Ovary (tissue), 9 donors: Measurements from ENCODE around the gene WIPI1. TPM values are rescaled to one million over a fixed set of nuclear protein-coding genes. Genes with fewer than 3 reads are reported as not detected.

ENCODE experiments used
- DNase-seq, 5 donors: peaks; one replicate each; pipeline ENCODE4 v3.0.0-alpha.2; 2019 to 2020
- H3K27ac ChIP-seq, 2 donors: fragments of 200-600 bp; one replicate each; pipeline versions ENCODE4 v1.5.1 to v1.8.0; 2019 to 2022
- H3K27me3 ChIP-seq: fragments of 200-600 bp; one replicate; pipeline ENCODE4 v1.8.0; 2022
- H3K36me3 ChIP-seq: fragments of 200-600 bp; sonication (generic); one replicate; pipeline ENCODE4 v1.5.1; 2019
- H3K4me1 ChIP-seq: one replicate; pipeline ENCODE4 v1.8.1; 2013; ENCODE audit warnings: mild to moderate bottlenecking, moderate library complexity; ENCODE audit not compliant: insufficient read depth
- H3K4me3 ChIP-seq: fragments of 200-600 bp; sonication (generic); one replicate; pipeline ENCODE4 v1.5.1; 2017
- H3K9me3 ChIP-seq, 2 donors: fragments of 200-600 bp in 1 of 2; sonication (generic) in 1 of 2; one replicate each; pipeline versions ENCODE4 v1.5.1 to v1.8.1; 2013 to 2019; ENCODE audit warnings: mild to moderate bottlenecking in 1 of 2, moderate library complexity in 1 of 2
- CTCF ChIP-seq, 3 donors: fragments of 450-650 bp in 2 of 3; fragments of 200-600 bp in 1 of 3; IDR thresholded peaks; one replicate each; pipeline versions ENCODE4 v1.5.1 to v1.8.0; 2016 to 2022; ENCODE audit warnings: antibody characterized with exemption in 3 of 3, mild to moderate bottlenecking in 1 of 3
- EP300 ChIP-seq: sonication (generic); formaldehyde crosslinking; IDR thresholded peaks from one replicate; pipeline ENCODE4 v1.6.1; 2017; ENCODE audit warnings: antibody characterized with exemption
- POLR2A ChIP-seq: fragments of 450-650 bp; IDR thresholded peaks from one replicate; pipeline ENCODE4 v1.6.1; 2017; ENCODE audit warnings: antibody characterized with exemption, mild to moderate bottlenecking, moderate library complexity
- WGBS, 3 donors: extraction: QIAGEN DNeasy Blood & Tissue Kit in 1 of 3; methylation state at CpG; one replicate each; pipeline versions ENCODE4 v1.1.5 to v1.1.7; 2013 to 2017; 5-methylcytosine and 5-hydroxymethylcytosine counted together
- intact Hi-C, 4 donors: fragments of 100-400 bp; cut with DNase I; formaldehyde crosslinking; loops; one replicate each; pipeline versions ENCODE4 v1.11.0 to v1.15.1; 2022 to 2023
- polyA plus RNA-seq, 2 donors: library from polyadenylated mRNA; stranded (reverse); fragments of 200-250 nt in 1 of 2; fragments of 350-450 nt in 1 of 2; fragmentation: Illumina TruSeq in 1 of 2; extraction: RNeasy Lipid Tissue Mini Kit (QIAGEN cat#74804) in 1 of 2; gene quantifications; one replicate each; pipeline ENCODE4 v1.2.3, GENCODE V29; 2013 to 2014
- total RNA-seq, 7 donors: library from RNA; depleted of rRNA in 2 of 7; stranded (reverse); fragments of >200 nt in 2 of 7; fragmentation: NEBNext Ultra II Directional in 3 of 7; extraction: Animal tissue kit (Norgen Biotek cat#: 25700) in 3 of 7; gene quantifications; one replicate each; pipeline versions ENCODE4 v1.1.0 to v1.2.4, GENCODE V29; 2016 to 2023
- donor health status: DM: no; HTN: no; CAD: no; lungs with moderate emphysema.
- donor health status: DM: no; HTN: no; CAD: no.
- donor health status: Bipolar disorder and iron deficiency.
- donor health status: DM: yes; HTN: yes; CAD: no.
- donor health status: DM: no; HTN: no; CAD: no.
- donor health status: DM: yes; HTN: yes; CAD: no.

WIPI1 gene
- total and polyA plus RNA-seq, 9 donors = 15.9 to 53.3 (median 21.3) TPM

GRCh38 chr17:68441070-68441770, 16.1 kb downstream of the WIPI1 start:
- Histone ChIP-seq H3K27me3 (no peaks in the 10 kb centered on the region), H3K9me3 (no peaks in the 10 kb centered on the region), H3K4me1 (peaks cover 1% of the 10 kb centered on the region), H3K27ac (no peak overlapping the region), H3K36me3 (no peaks in the 10 kb centered on the region), H3K4me3 (no peak overlapping the region)
- no peak for DNase-seq
- intact Hi-C loops = no loop called here
- WGBS, 3 donors = 70 to 76% (median 73%) methylated on average over 14 of the region's 14 CpGs
- TF ChIP-seq POLR2A (no peak), CTCF (IDR thresholded peaks at IDR 0.05) (no peak), EP300 (no peak)

- no peaks in the 10 kb centered on the region for H3K9me3 ChIP-seq
- DNase-seq = no peak
- intact Hi-C loops = no loop called here
- 76 to 88% (median 87%) methylated on average over 2 of the region's 2 CpGs for WGBS, 3 donors
- H3K27me3 ChIP-seq = no peaks in the 10 kb centered on the region
- H3K4me3 ChIP-seq = no peak overlapping the region
- peaks cover 1% of the 10 kb centered on the region for H3K4me1 ChIP-seq
- TF ChIP-seq POLR2A (no peak), EP300 (no peak), CTCF (IDR thresholded peaks at IDR 0.05) (no peak)
- H3K27ac ChIP-seq = no peak overlapping the region
- no peaks in the 10 kb centered on the region for H3K36me3 ChIP-seq
Measured at GRCh38 chr17:68440526-68440925, 16.8 kb downstream of the WIPI1 start.

- Histone ChIP-seq H3K27ac (no peak overlapping the region), H3K9me3 (no peaks in the 10 kb centered on the region), H3K4me3 (no peak overlapping the region), H3K4me1 (peaks cover 1% of the 10 kb centered on the region), H3K36me3 (no peaks in the 10 kb centered on the region), H3K27me3 (no peaks in the 10 kb centered on the region)
- TF ChIP-seq POLR2A = no peak
- no peak for TF ChIP-seq CTCF (IDR thresholded peaks at IDR 0.05)
- no peak for TF ChIP-seq EP300
- 55 to 64% (median 61%) methylated on average over 8 of the region's 8 CpGs for WGBS, 3 donors
- DNase-seq = peak in 1 of 5 donors; percentile 1
- intact Hi-C loops = loop anchor here in 3 of 4 donors (10.0 kb wide), 1 partner anchor 175 kb away; no protein-coding TSS in a partner anchor
Measured at GRCh38 chr17:68439656-68440290, 17.5 kb downstream of the WIPI1 start.

- TF ChIP-seq EP300 (no peak), POLR2A (no peak), CTCF (IDR thresholded peaks at IDR 0.05) (no peak)
- no peaks in the 10 kb centered on the region for H3K36me3 ChIP-seq
- H3K27ac ChIP-seq = peak overlapping the region in 1 of 2 donors; percentile 44
- 62 to 64% (median 63%) methylated on average over 14 of the region's 14 CpGs for WGBS, 3 donors
- intact Hi-C loops = loop anchor here in 3 of 4 donors (10.0 kb wide), 1 partner anchor 173 kb away; no protein-coding TSS in a partner anchor
- no peaks in the 10 kb centered on the region for H3K27me3 ChIP-seq
- H3K4me3 ChIP-seq = no peak overlapping the region
- peak in 1 of 5 donors; percentile 8 for DNase-seq
- no peaks in the 10 kb centered on the region for H3K9me3 ChIP-seq
- H3K4me1 ChIP-seq = peaks cover 1% of the 10 kb centered on the region
Measured at GRCh38 chr17:68437979-68438822, 19.1 kb downstream of the WIPI1 start.
